Liver (tissue), 9 donors: ENCODE data around the gene S100PBP. TPM values are rescaled to one million over a fixed set of nuclear protein-coding genes. Genes with fewer than 3 reads are reported as not detected.

Experiments used
- DNase-seq: peaks from one replicate; pipeline ENCODE4 v3.0.0-alpha.2; 2017; ENCODE audit warnings: low spot score
- H3K27ac ChIP-seq, 2 donors: one replicate each; pipeline ENCODE4 v1.7.0; 2013; ENCODE audit warnings: inconsistent platforms in 2 of 2, low read length in 2 of 2, control low read depth in 1 of 2, low read depth in 1 of 2, mild to moderate bottlenecking in 1 of 2
- H3K27me3 ChIP-seq, 4 donors: one replicate each; pipeline versions ENCODE4 v1.6.1 to v1.7.0; 2013; ENCODE audit warnings: low read length in 3 of 4, inconsistent platforms in 1 of 4, mild to moderate bottlenecking in 1 of 4, moderate library complexity in 1 of 4; ENCODE audit not compliant: control insufficient read depth in 4 of 4, insufficient read depth in 4 of 4
- H3K36me3 ChIP-seq, 4 donors: one replicate each; pipeline versions ENCODE4 v1.6.1 to v1.7.0; 2013; ENCODE audit warnings: low read length in 3 of 4, mild to moderate bottlenecking in 3 of 4, low read depth in 1 of 4, moderate library complexity in 1 of 4; ENCODE audit not compliant: control insufficient read depth in 4 of 4, insufficient read depth in 3 of 4
- H3K4me1 ChIP-seq, 4 donors: one replicate each; pipeline versions ENCODE4 v1.6.1 to v1.7.0; 2013; ENCODE audit warnings: low read length in 3 of 4, mild to moderate bottlenecking in 3 of 4, moderate library complexity in 1 of 4; ENCODE audit not compliant: control insufficient read depth in 4 of 4, insufficient read depth in 4 of 4
- H3K4me3 ChIP-seq, 3 donors: one replicate each; pipeline versions ENCODE4 v1.6.1 to v1.7.0; 2013; ENCODE audit warnings: low read length in 3 of 3, control low read depth in 1 of 3, low read depth in 1 of 3, mild to moderate bottlenecking in 1 of 3
- H3K9ac ChIP-seq, 2 donors: one replicate each; pipeline ENCODE4 v1.7.0; 2013; ENCODE audit warnings: low read length in 2 of 2, mild to moderate bottlenecking in 2 of 2, moderate library complexity in 2 of 2, control low read depth in 1 of 2, low read depth in 1 of 2
- H3K9me3 ChIP-seq, 4 donors: one replicate each; pipeline versions ENCODE4 v1.6.1 to v1.7.0; 2013; ENCODE audit warnings: low read length in 3 of 4; ENCODE audit not compliant: control insufficient read depth in 4 of 4
- CTCF ChIP-seq: fragments of 150-350 bp; IDR thresholded peaks from 2 replicates; pipeline ENCODE4 v1.5.1; 2017; ENCODE audit warnings: improper control_type of control experiment, low read depth, low read length; ENCODE audit not compliant: missing input control
- EGR1 ChIP-seq, 2 donors: IDR thresholded peaks; 2 replicates each; pipeline ENCODE4 v1.6.1; 2016 to 2018; ENCODE audit warnings: antibody characterized with exemption in 2 of 2, low read depth in 2 of 2
- FOXA1 ChIP-seq: IDR thresholded peaks from 2 replicates; pipeline ENCODE4 v1.6.1; 2016; ENCODE audit warnings: antibody characterized with exemption
- FOXA2 ChIP-seq: IDR thresholded peaks from 2 replicates; pipeline ENCODE4 v1.6.1; 2016; ENCODE audit warnings: antibody characterized with exemption
- GABPA ChIP-seq, 2 donors: IDR thresholded peaks in 1 of 2; conservative IDR thresholded peaks in 1 of 2; 2 replicates each; pipeline ENCODE4 v1.6.1; 2016; ENCODE audit warnings: antibody characterized with exemption in 2 of 2, mild to moderate bottlenecking in 1 of 2, moderate library complexity in 1 of 2
- HNF4A ChIP-seq, 2 donors: conservative IDR thresholded peaks; 2 replicates each; pipeline ENCODE4 v1.6.1; 2016; ENCODE audit warnings: antibody characterized with exemption in 2 of 2, mild to moderate bottlenecking in 2 of 2
- HNF4G ChIP-seq: IDR thresholded peaks from 2 replicates; pipeline ENCODE4 v1.6.1; 2016; ENCODE audit warnings: antibody characterized with exemption
- MAX ChIP-seq: IDR thresholded peaks from 2 replicates; pipeline ENCODE4 v1.6.1; 2016; ENCODE audit warnings: antibody characterized with exemption
- NR2F2 ChIP-seq: IDR thresholded peaks from 2 replicates; pipeline ENCODE4 v1.6.1; 2016; ENCODE audit warnings: antibody characterized with exemption
- REST ChIP-seq: IDR thresholded peaks from 2 replicates; pipeline ENCODE4 v1.6.1; 2016; ENCODE audit warnings: antibody characterized with exemption, mild to moderate bottlenecking
- RXRA ChIP-seq, 2 donors: IDR thresholded peaks; 2 replicates each; pipeline ENCODE4 v1.6.1; 2017 to 2018; ENCODE audit warnings: antibody characterized with exemption in 2 of 2, mild to moderate bottlenecking in 1 of 2
- SP1 ChIP-seq: IDR thresholded peaks from 2 replicates; pipeline ENCODE4 v1.6.1; 2018; ENCODE audit warnings: antibody characterized with exemption, mild to moderate bottlenecking
- TAF1 ChIP-seq: conservative IDR thresholded peaks from 2 replicates; pipeline ENCODE4 v1.6.1; 2016; ENCODE audit warnings: antibody characterized with exemption, mild to moderate bottlenecking
- YY1 ChIP-seq: IDR thresholded peaks from 2 replicates; pipeline ENCODE4 v1.6.1; 2016; ENCODE audit warnings: antibody characterized with exemption, mild to moderate bottlenecking
- ZBTB33 ChIP-seq: IDR thresholded peaks from 2 replicates; pipeline ENCODE4 v1.6.1; 2016; ENCODE audit warnings: antibody characterized with exemption
- WGBS: extraction: QIAGEN DNeasy Blood & Tissue Kit; methylation state at CpG from one replicate; pipeline ENCODE4 v1.1.7; 2013; 5-methylcytosine and 5-hydroxymethylcytosine counted together
- polyA plus RNA-seq, 2 donors: library from polyadenylated mRNA; stranded (reverse) in 1 of 2; unstranded in 1 of 2; fragments of 200-250 nt in 1 of 2; fragments of >200 nt in 1 of 2; fragmentation: Nextera tagmentation in 1 of 2; extraction: Ambion mirVana in 1 of 2; gene quantifications; one replicate each; pipeline versions ENCODE4 v1.2.1 to v1.2.3, GENCODE V29; 2013 to 2015
- total RNA-seq, 2 donors: library from RNA; depleted of rRNA; stranded (reverse); fragments of >200 nt; gene quantifications; one replicate each; pipeline ENCODE4 v1.2.3, GENCODE V29; 2014
- donor health status: healthy.
- donor health status: healthy.
- donor health status: healthy.
- donor health status: healthy.
- donor health status: healthy.

Gene S100PBP
- total and polyA plus RNA-seq, 4 donors, result 1.9 to 24.8 (median 11.1) TPM

GRCh38 chr1:32867671-32868070 is 50.2 kb downstream of the S100PBP start:
- no peak overlapping the region for H3K27ac ChIP-seq
- peaks cover 0 to 3% (median 0%) of the 10 kb centered on the region in 4 donors for H3K36me3 ChIP-seq
- H3K27me3 ChIP-seq, result no peaks in the 10 kb centered on the region
- TF ChIP-seq YY1 (no peak), HNF4G (no peak), RXRA (IDR thresholded peaks at IDR 0.05) (no peak)
- no peak overlapping the region for H3K4me3 ChIP-seq
- H3K9ac ChIP-seq, result no peak overlapping the region
- 98% methylated on average over 7 of the region's 7 CpGs for WGBS
- H3K4me1 ChIP-seq, result peaks cover 6 to 46% (median 38%) of the 10 kb centered on the region in 4 donors
- H3K9me3 ChIP-seq, result no peaks in the 10 kb centered on the region
- no peak for DNase-seq

- no peak overlapping the region for H3K4me3 ChIP-seq
- no peak for DNase-seq
- peaks cover 0 to 1% (median 0%) of the 10 kb centered on the region in 4 donors for H3K36me3 ChIP-seq
- 97% methylated on average over 13 of the region's 13 CpGs for whole genome bisulfite sequencing
- H3K9ac ChIP-seq, result no peak overlapping the region
- H3K9me3 ChIP-seq, result no peaks in the 10 kb centered on the region
- H3K27ac ChIP-seq, result no peak overlapping the region
- no peaks in the 10 kb centered on the region for H3K27me3 ChIP-seq
- TF ChIP-seq SP1 (no peak), FOXA1 (no peak), FOXA2 (no peak), ZBTB33 (no peak), YY1 (no peak), EGR1 (IDR thresholded peaks at IDR 0.05; ENCODE audit: low read depth in 2 of 2) (no peak), RXRA (IDR thresholded peaks at IDR 0.05) (no peak), MAX (no peak), NR2F2 (no peak), CTCF (no peak), GABPA (IDR thresholded peaks at IDR 0.05 in 1 of 2, conservative IDR thresholded peaks at IDR 0.05 in 1 of 2) (no peak), TAF1 (no peak), HNF4A (conservative IDR thresholded peaks at IDR 0.05) (no peak), REST (no peak), HNF4G (no peak)
- peaks cover 6 to 46% (median 38%) of the 10 kb centered on the region in 4 donors for H3K4me1 ChIP-seq
Measured at GRCh38 chr1:32868085-32868484, 50.6 kb downstream of the S100PBP start.
